GM23338 (cell line): Measurements from ENCODE around the gene LPXN. TPM values are rescaled to one million over a fixed set of nuclear protein-coding genes. Genes with fewer than 3 reads are reported as not detected.

Experiments
- ATAC-seq: fragments of 200-7000 bp; cut with Tn5 transposase; 3 replicates; pipeline ENCODE4 v1.9.1; 2020
- DNase-seq: peaks from one replicate; pipeline ENCODE4 v3.0.0-alpha.2; 2015; ENCODE audit warnings: low spot score
- H2AFZ ChIP-seq: fragments of 200-600 bp; sonication (generic); 2 replicates; pipeline ENCODE4 v1.8.0; 2016; ENCODE audit warnings: antibody characterized with exemption, mild to moderate bottlenecking, moderate library complexity
- H3F3A ChIP-seq: fragments of 200-600 bp; sonication (generic); replicated peaks from 2 replicates; pipeline ENCODE4 v1.8.0; 2017; ENCODE audit warnings: antibody characterized with exemption, mixed run types, low read depth
- H3K27ac ChIP-seq: fragments of 200-600 bp; sonication (generic); 2 replicates; pipeline ENCODE4 v1.6.1; 2016; ENCODE audit warnings: low read depth
- H3K27me3 ChIP-seq: fragments of 200-600 bp; sonication (generic); 2 replicates; pipeline ENCODE4 v1.8.0; 2016; ENCODE audit warnings: mild to moderate bottlenecking, mixed run types, moderate library complexity; ENCODE audit not compliant: insufficient read depth
- H3K36me3 ChIP-seq: fragments of 200-600 bp; sonication (generic); 2 replicates; pipeline ENCODE4 v1.8.0; 2016; ENCODE audit warnings: mild to moderate bottlenecking; ENCODE audit not compliant: insufficient read depth
- H3K4me1 ChIP-seq: fragments of 200-600 bp; sonication (generic); 2 replicates; pipeline ENCODE4 v1.8.0; 2016; ENCODE audit warnings: mild to moderate bottlenecking, moderate library complexity; ENCODE audit not compliant: insufficient read depth
- H3K4me2 ChIP-seq: fragments of 200-600 bp; sonication (generic); 2 replicates; pipeline ENCODE4 v1.7.1; 2017; ENCODE audit warnings: mixed run types
- H3K4me3 ChIP-seq: fragments of 200-600 bp; sonication (generic); 2 replicates; pipeline ENCODE4 v1.6.1; 2016; ENCODE audit warnings: mixed run types
- H3K79me2 ChIP-seq: fragments of 200-600 bp; sonication (generic); replicated peaks from 2 replicates; pipeline ENCODE4 v1.8.0; 2017; ENCODE audit warnings: mild to moderate bottlenecking; ENCODE audit not compliant: insufficient read depth
- H3K9me2 ChIP-seq: fragments of 200-600 bp; sonication (generic); 2 replicates; pipeline ENCODE4 v1.8.0; 2017; ENCODE audit not compliant: insufficient read depth
- H4K20me1 ChIP-seq: fragments of 200-600 bp; sonication (generic); replicated peaks from 2 replicates; pipeline ENCODE4 v1.8.0; 2017; ENCODE audit warnings: mild to moderate bottlenecking; ENCODE audit not compliant: insufficient read depth
- H3K27ac Mint-ChIP-seq: 2 replicates; pipeline ENCODE4 v1.8.0; 2020; ENCODE audit warnings: inconsistent platforms, mild to moderate bottlenecking, moderate library complexity, mixed read lengths
- H3K27me3 Mint-ChIP-seq: 3 replicates; pipeline ENCODE4 v1.8.0; 2022; ENCODE audit warnings: low read depth, mild to moderate bottlenecking, moderate library complexity, mixed read lengths, inconsistent platforms; ENCODE audit not compliant: insufficient read depth, poor library complexity
- H3K36me3 Mint-ChIP-seq: 3 replicates; pipeline ENCODE4 v1.8.0; 2021; ENCODE audit warnings: low read depth, mild to moderate bottlenecking, inconsistent platforms, moderate library complexity, mixed read lengths
- H3K4me1 Mint-ChIP-seq: 3 replicates; pipeline ENCODE4 v1.8.0; 2020; ENCODE audit warnings: mild to moderate bottlenecking, inconsistent platforms, mixed read lengths
- H3K4me3 Mint-ChIP-seq: 3 replicates; pipeline ENCODE4 v1.8.0; 2021; ENCODE audit warnings: moderate library complexity, mild to moderate bottlenecking, inconsistent platforms, mixed read lengths
- H3K9me3 Mint-ChIP-seq: 3 replicates; pipeline ENCODE4 v1.8.0; 2020; ENCODE audit warnings: moderate library complexity, mild to moderate bottlenecking, inconsistent platforms, mixed read lengths
- CREB1 ChIP-seq: fragments of 250-450 bp; sonication (Bioruptor Pico); IDR thresholded peaks from 2 replicates; pipeline ENCODE4 v1.5.0; 2020; ENCODE audit warnings: low read depth, mild to moderate bottlenecking, moderate library complexity
- EZH2 ChIP-seq: fragments of 200-600 bp; sonication (generic); IDR thresholded peaks from one replicate; pipeline ENCODE4 v1.8.0; 2017; ENCODE audit warnings: antibody characterized with exemption, mild to moderate bottlenecking, low read depth; ENCODE audit not compliant: unreplicated experiment
- EZH2phosphoT487 ChIP-seq: fragments of 200-600 bp; sonication (generic); IDR thresholded peaks from one replicate; pipeline ENCODE4 v1.8.1; 2018; ENCODE audit warnings: antibody characterized with exemption; ENCODE audit not compliant: unreplicated experiment
- JUNB ChIP-seq: IDR thresholded peaks from one replicate; pipeline ENCODE4 v1.6.1; 2016; ENCODE audit warnings: antibody characterized with exemption; ENCODE audit not compliant: unreplicated experiment
- NANOG ChIP-seq: IDR thresholded peaks from 2 replicates; pipeline ENCODE4 v1.6.1; 2016; ENCODE audit warnings: antibody characterized with exemption, borderline replicate concordance
- POLR2AphosphoS5 ChIP-seq: IDR thresholded peaks from 2 replicates; pipeline ENCODE4 v1.6.1; 2016; ENCODE audit warnings: antibody characterized with exemption, low read depth
- ZNF114 ChIP-seq: fragments of 250-450 bp; sonication (Bioruptor Pico); IDR thresholded peaks from 2 replicates; pipeline ENCODE4 v1.5.0; 2020; ENCODE audit warnings: mild to moderate bottlenecking, moderate library complexity
- polyA plus RNA-seq: library from polyadenylated mRNA; unstranded; fragments of >200 nt; fragmentation: Nextera tagmentation; extraction: Ambion mirVana; gene quantifications from 2 replicates; pipeline ENCODE4 v1.2.1, GENCODE V29; 2016
- total RNA-seq: library from RNA; depleted of rRNA; stranded (reverse); fragments of >200 nt; shearing (Covaris generic); gene quantifications from 2 replicates; pipeline ENCODE4 v1.2.3, GENCODE V29; 2014
- TF ChIP-seq, protein P1 (sequence below): IDR thresholded peaks from 2 replicates; pipeline ENCODE4 v1.6.1; 2016; ENCODE audit warnings: antibody characterized with exemption
- TF ChIP-seq, protein P2 (sequence below): fragments of 250-450 bp; sonication (Bioruptor Pico); IDR thresholded peaks from 2 replicates; pipeline ENCODE4 v1.5.0; 2020; ENCODE audit warnings: mild to moderate bottlenecking, moderate library complexity
- TF ChIP-seq, protein P3 (sequence below): IDR thresholded peaks from one replicate; pipeline ENCODE4 v1.6.1; 2018; ENCODE audit warnings: antibody characterized with exemption; ENCODE audit not compliant: unreplicated experiment

LPXN gene
- total and polyA plus RNA-seq, 2 experiments from 2014 or later, result 0.56 to 1.3 TPM

DNA sequence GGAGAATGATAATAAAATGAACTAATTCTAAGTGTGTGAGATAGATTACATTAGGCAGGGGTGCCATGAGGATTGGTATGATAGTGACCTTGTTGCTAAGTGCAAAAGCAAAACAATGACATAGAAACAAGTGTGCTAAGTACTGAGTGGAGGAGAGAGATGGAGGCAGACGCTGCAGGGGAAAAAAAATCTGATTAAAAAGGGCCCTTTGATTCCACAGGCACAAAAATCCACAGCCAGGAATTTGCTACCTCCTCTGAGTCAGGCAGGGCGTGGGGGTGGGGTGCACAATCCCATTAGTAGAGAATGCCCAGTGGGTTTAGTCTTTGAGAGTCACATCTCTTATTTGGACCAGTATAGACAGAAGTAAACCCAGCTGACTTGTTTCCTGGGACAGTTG lies 46.7 kb upstream of the LPXN start, which contains the start of gene CNTF (continued):
- TF ChIP-seq NANOG (no peak), EZH2phosphoT487 (no peak), EZH2 (no peak), CREB1 (CRISPR knock-in tag) (no peak)
- TF ChIP-seq, protein P1, sequence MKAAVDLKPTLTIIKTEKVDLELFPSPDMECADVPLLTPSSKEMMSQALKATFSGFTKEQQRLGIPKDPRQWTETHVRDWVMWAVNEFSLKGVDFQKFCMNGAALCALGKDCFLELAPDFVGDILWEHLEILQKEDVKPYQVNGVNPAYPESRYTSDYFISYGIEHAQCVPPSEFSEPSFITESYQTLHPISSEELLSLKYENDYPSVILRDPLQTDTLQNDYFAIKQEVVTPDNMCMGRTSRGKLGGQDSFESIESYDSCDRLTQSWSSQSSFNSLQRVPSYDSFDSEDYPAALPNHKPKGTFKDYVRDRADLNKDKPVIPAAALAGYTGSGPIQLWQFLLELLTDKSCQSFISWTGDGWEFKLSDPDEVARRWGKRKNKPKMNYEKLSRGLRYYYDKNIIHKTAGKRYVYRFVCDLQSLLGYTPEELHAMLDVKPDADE, result no peak
- TF ChIP-seq, protein P2, sequence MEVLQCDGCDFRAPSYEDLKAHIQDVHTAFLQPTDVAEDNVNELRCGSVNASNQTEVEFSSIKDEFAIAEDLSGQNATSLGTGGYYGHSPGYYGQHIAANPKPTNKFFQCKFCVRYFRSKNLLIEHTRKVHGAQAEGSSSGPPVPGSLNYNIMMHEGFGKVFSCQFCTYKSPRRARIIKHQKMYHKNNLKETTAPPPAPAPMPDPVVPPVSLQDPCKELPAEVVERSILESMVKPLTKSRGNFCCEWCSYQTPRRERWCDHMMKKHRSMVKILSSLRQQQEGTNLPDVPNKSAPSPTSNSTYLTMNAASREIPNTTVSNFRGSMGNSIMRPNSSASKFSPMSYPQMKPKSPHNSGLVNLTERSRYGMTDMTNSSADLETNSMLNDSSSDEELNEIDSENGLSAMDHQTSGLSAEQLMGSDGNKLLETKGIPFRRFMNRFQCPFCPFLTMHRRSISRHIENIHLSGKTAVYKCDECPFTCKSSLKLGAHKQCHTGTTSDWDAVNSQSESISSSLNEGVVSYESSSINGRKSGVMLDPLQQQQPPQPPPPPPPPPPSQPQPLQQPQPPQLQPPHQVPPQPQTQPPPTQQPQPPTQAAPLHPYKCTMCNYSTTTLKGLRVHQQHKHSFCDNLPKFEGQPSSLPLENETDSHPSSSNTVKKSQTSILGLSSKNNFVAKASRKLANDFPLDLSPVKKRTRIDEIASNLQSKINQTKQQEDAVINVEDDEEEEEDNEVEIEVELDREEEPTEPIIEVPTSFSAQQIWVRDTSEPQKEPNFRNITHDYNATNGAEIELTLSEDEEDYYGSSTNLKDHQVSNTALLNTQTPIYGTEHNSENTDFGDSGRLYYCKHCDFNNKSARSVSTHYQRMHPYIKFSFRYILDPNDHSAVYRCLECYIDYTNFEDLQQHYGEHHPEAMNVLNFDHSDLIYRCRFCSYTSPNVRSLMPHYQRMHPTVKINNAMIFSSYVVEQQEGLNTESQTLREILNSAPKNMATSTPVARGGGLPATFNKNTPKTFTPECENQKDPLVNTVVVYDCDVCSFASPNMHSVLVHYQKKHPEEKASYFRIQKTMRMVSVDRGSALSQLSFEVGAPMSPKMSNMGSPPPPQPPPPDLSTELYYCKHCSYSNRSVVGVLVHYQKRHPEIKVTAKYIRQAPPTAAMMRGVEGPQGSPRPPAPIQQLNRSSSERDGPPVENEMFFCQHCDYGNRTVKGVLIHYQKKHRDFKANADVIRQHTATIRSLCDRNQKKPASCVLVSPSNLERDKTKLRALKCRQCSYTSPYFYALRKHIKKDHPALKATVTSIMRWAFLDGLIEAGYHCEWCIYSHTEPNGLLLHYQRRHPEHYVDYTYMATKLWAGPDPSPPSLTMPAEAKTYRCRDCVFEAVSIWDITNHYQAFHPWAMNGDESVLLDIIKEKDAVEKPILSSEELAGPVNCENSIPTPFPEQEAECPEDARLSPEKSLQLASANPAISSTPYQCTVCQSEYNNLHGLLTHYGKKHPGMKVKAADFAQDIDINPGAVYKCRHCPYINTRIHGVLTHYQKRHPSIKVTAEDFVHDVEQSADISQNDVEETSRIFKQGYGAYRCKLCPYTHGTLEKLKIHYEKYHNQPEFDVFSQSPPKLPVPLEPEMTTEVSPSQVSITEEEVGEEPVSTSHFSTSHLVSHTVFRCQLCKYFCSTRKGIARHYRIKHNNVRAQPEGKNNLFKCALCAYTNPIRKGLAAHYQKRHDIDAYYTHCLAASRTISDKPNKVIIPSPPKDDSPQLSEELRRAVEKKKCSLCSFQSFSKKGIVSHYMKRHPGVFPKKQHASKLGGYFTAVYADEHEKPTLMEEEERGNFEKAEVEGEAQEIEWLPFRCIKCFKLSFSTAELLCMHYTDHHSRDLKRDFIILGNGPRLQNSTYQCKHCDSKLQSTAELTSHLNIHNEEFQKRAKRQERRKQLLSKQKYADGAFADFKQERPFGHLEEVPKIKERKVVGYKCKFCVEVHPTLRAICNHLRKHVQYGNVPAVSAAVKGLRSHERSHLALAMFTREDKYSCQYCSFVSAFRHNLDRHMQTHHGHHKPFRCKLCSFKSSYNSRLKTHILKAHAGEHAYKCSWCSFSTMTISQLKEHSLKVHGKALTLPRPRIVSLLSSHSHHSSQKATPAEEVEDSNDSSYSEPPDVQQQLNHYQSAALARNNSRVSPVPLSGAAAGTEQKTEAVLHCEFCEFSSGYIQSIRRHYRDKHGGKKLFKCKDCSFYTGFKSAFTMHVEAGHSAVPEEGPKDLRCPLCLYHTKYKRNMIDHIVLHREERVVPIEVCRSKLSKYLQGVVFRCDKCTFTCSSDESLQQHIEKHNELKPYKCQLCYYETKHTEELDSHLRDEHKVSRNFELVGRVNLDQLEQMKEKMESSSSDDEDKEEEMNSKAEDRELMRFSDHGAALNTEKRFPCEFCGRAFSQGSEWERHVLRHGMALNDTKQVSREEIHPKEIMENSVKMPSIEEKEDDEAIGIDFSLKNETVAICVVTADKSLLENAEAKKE, result no peak

DNA sequence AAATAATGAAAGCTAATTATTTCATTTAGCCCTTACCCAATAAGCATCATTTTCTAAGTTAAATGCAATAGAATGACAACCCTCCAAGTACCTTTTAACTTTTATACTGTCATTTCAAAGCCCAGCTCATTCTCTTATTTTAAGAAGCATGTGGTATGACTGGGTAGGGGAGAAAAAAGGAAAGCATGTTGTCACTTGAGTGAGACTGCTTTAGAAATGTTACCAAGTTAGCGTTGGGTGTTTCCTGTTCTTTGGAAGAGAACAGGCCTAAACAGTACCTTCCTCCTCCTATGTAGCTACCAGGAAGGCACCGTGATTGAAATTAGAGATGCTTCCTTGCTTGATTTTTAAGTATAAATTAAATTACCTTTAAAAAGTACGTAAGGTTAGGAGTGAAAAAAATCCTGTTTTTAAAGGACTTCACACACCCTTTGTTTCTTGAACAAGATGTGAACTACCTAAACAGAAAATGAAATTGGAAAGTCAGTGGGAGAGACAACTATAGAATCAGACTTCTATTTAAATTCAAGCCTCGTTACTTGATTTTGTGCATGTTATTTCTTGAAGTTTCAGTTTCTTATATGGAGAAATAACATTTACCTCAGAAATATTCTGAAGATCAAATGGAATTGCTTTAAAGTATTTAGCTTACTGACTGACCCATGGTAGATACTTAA lies 46.1 kb upstream of the LPXN start:
- no peaks in the 10 kb centered on the region; the same call in 1 of the 2 replicates for H3K79me2 ChIP-seq
- H3K27me3 ChIP-seq, result no peaks in the 10 kb centered on the region
- no peak overlapping the region for H3K27ac ChIP-seq
- no peaks in the 10 kb centered on the region for H3F3A ChIP-seq
- no peak overlapping the region for H3K4me3 Mint-ChIP-seq
- H2AFZ ChIP-seq, result no peak overlapping the region
- no peaks in the 10 kb centered on the region for H3K9me3 Mint-ChIP-seq
- ATAC-seq (no peak), DNase-seq (no peak)
- H3K9me2 ChIP-seq, result no peaks in the 10 kb centered on the region
- no peaks in the 10 kb centered on the region for H3K27me3 Mint-ChIP-seq
- no peak overlapping the region for H3K4me3 ChIP-seq
- H4K20me1 ChIP-seq, result peaks cover 15% of the 10 kb centered on the region
- peaks cover 40% of the 10 kb centered on the region for H3K36me3 ChIP-seq
- H3K4me1 Mint-ChIP-seq, result peaks cover 10% of the 10 kb centered on the region; the same call in 2 of the 3 replicates
- H3K4me2 ChIP-seq, result no peak overlapping the region
- peaks cover 62% of the 10 kb centered on the region for H3K36me3 Mint-ChIP-seq
- H3K27ac Mint-ChIP-seq, result no peak overlapping the region
- H3K4me1 ChIP-seq, result peaks cover 7% of the 10 kb centered on the region; the same call in 1 of the 2 replicates
- TF ChIP-seq CREB1 (CRISPR knock-in tag) (no peak), NANOG (no peak), ZNF114 (no peak), JUNB (no peak), POLR2AphosphoS5 (no peak)
- TF ChIP-seq, protein P1, result no peak
- TF ChIP-seq, protein P3, sequence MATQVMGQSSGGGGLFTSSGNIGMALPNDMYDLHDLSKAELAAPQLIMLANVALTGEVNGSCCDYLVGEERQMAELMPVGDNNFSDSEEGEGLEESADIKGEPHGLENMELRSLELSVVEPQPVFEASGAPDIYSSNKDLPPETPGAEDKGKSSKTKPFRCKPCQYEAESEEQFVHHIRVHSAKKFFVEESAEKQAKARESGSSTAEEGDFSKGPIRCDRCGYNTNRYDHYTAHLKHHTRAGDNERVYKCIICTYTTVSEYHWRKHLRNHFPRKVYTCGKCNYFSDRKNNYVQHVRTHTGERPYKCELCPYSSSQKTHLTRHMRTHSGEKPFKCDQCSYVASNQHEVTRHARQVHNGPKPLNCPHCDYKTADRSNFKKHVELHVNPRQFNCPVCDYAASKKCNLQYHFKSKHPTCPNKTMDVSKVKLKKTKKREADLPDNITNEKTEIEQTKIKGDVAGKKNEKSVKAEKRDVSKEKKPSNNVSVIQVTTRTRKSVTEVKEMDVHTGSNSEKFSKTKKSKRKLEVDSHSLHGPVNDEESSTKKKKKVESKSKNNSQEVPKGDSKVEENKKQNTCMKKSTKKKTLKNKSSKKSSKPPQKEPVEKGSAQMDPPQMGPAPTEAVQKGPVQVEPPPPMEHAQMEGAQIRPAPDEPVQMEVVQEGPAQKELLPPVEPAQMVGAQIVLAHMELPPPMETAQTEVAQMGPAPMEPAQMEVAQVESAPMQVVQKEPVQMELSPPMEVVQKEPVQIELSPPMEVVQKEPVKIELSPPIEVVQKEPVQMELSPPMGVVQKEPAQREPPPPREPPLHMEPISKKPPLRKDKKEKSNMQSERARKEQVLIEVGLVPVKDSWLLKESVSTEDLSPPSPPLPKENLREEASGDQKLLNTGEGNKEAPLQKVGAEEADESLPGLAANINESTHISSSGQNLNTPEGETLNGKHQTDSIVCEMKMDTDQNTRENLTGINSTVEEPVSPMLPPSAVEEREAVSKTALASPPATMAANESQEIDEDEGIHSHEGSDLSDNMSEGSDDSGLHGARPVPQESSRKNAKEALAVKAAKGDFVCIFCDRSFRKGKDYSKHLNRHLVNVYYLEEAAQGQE, result no peak
